Measurements from ENCODE around the gene GPRASP2. TPM values are rescaled to one million over a fixed set of nuclear protein-coding genes. Genes with fewer than 3 reads are reported as not detected.
A peak's percentile ranks its signal among the peaks of the same experiment; 100 is the strongest.

Gene GPRASP2
- polyA plus RNA-seq, 1 donor (not counting 4 experiments of a cell fraction or from before 2014, with no cell fraction given) = 4.9 TPM

GRCh38 chrX:102712981-102713625 lies 855 bp downstream of the GPRASP2 start:
- TF ChIP-seq EZH2 (IDR thresholded peaks at IDR 0.05; ENCODE audit: low read length) (no peak), CTCF (optimal IDR thresholded peaks at IDR 0.05 in 1 of 3, IDR thresholded peaks at IDR 0.05 in 1 of 3, conservative IDR thresholded peaks at IDR 0.05 in 1 of 3; ENCODE audit: extremely low read depth in 1 of 3, insufficient read depth in 2 of 3, low read length in 3 of 3) (peak; percentile 51 to 56 (median 52))
- dilution Hi-C loops (cut with MboI; ENCODE audit: extremely low pct_ligation_motif_present, low sequenced_read_pairs) = no loop called here
- H3K27ac ChIP-seq (ENCODE audit: control insufficient read depth, insufficient read depth, low read length) = no peak overlapping the region
- H3K4me3 ChIP-seq (ENCODE audit: control insufficient read depth in 2 of 3, extremely low read depth in 1 of 3, insufficient read depth in 2 of 3, low read depth in 1 of 3, low read length in 3 of 3) = peak overlapping the region; percentile 49 to 70 (median 62)
- no peaks in the 10 kb centered on the region for H3K79me2 ChIP-seq (ENCODE audit: control insufficient read depth, insufficient read depth, low read length)
- H3K9me1 ChIP-seq (ENCODE audit: control insufficient read depth, extremely low read depth, insufficient read depth, low read length) = no peaks in the 10 kb centered on the region
- FAIRE-seq (no peak), DNase-seq (ENCODE audit: low read depth, low spot score) (no peak)
- H3K4me2 ChIP-seq (ENCODE audit: control insufficient read depth, extremely low read depth, insufficient read depth, low read depth, low read length) = peak overlapping the region; percentile 73
- H3K36me3 ChIP-seq (ENCODE audit: control insufficient read depth in 2 of 2, extremely low read depth in 1 of 2, insufficient read depth in 2 of 2, low read length in 2 of 2) = no peaks in the 10 kb centered on the region
- no peaks in the 10 kb centered on the region for H4K20me1 ChIP-seq (ENCODE audit: control insufficient read depth, extremely low read depth, insufficient read depth, low read length)
- H3K9ac ChIP-seq (ENCODE audit: control insufficient read depth, extremely low read depth, insufficient read depth, low read length) = peak overlapping the region; percentile 52
- H2AFZ ChIP-seq (ENCODE audit: control insufficient read depth, low read length) = peak overlapping the region; percentile 85
- H3K4me1 ChIP-seq (ENCODE audit: control insufficient read depth, extremely low read depth, insufficient read depth, low read length) = no peaks in the 10 kb centered on the region
- peaks cover 8% of the 10 kb centered on the region for H3K27me3 ChIP-seq (ENCODE audit: control insufficient read depth, extremely low read depth, insufficient read depth, low read length)
- H3K9me3 ChIP-seq (ENCODE audit: control insufficient read depth, low read depth, low read length) = no peaks in the 10 kb centered on the region

- dilution Hi-C loops (cut with MboI; ENCODE audit: extremely low pct_ligation_motif_present, low sequenced_read_pairs) = no loop called here
- no peaks in the 10 kb centered on the region for H3K9me3 ChIP-seq (ENCODE audit: control insufficient read depth, low read depth, low read length)
- no peaks in the 10 kb centered on the region for H3K9me1 ChIP-seq (ENCODE audit: control insufficient read depth, extremely low read depth, insufficient read depth, low read length)
- H3K36me3 ChIP-seq (ENCODE audit: control insufficient read depth in 2 of 2, extremely low read depth in 1 of 2, insufficient read depth in 2 of 2, low read length in 2 of 2) = no peaks in the 10 kb centered on the region
- H3K4me3 ChIP-seq (ENCODE audit: control insufficient read depth in 2 of 3, extremely low read depth in 1 of 3, insufficient read depth in 2 of 3, low read depth in 1 of 3, low read length in 3 of 3) = no peak overlapping the region
- TF ChIP-seq CTCF (optimal IDR thresholded peaks at IDR 0.05 in 1 of 3, IDR thresholded peaks at IDR 0.05 in 1 of 3, conservative IDR thresholded peaks at IDR 0.05 in 1 of 3; ENCODE audit: extremely low read depth in 1 of 3, insufficient read depth in 2 of 3, low read length in 3 of 3) = peak; percentile 24 to 43 (median 37)
- TF ChIP-seq EZH2 (IDR thresholded peaks at IDR 0.05; ENCODE audit: low read length) = no peak
- H3K9ac ChIP-seq (ENCODE audit: control insufficient read depth, extremely low read depth, insufficient read depth, low read length) = no peak overlapping the region
- DNase-seq (ENCODE audit: low read depth, low spot score) (no peak), FAIRE-seq (no peak)
- H3K27ac ChIP-seq (ENCODE audit: control insufficient read depth, insufficient read depth, low read length) = no peak overlapping the region
- no peak overlapping the region for H3K4me2 ChIP-seq (ENCODE audit: control insufficient read depth, extremely low read depth, insufficient read depth, low read depth, low read length)
- H3K27me3 ChIP-seq (ENCODE audit: control insufficient read depth, extremely low read depth, insufficient read depth, low read length) = peaks cover 8% of the 10 kb centered on the region
- no peaks in the 10 kb centered on the region for H3K79me2 ChIP-seq (ENCODE audit: control insufficient read depth, insufficient read depth, low read length)
- H4K20me1 ChIP-seq (ENCODE audit: control insufficient read depth, extremely low read depth, insufficient read depth, low read length) = no peaks in the 10 kb centered on the region
- no peaks in the 10 kb centered on the region for H3K4me1 ChIP-seq (ENCODE audit: control insufficient read depth, extremely low read depth, insufficient read depth, low read length)
- no peak overlapping the region for H2AFZ ChIP-seq (ENCODE audit: control insufficient read depth, low read length)
Observed at GRCh38 chrX:102714994-102715393, 2.7 kb downstream of the GPRASP2 start.

All from keratinocyte (primary cell).